Gastroesophageal sphincter (tissue), 4 donors: ENCODE data around the gene AVPR2. TPM values are rescaled to one million over a fixed set of nuclear protein-coding genes. Genes with fewer than 3 reads are reported as not detected.
A peak's percentile ranks its signal among the peaks of the same experiment; 100 is the strongest.

Experiments used
- ATAC-seq: fragments of 150-250 bp; one replicate; pipeline ENCODE4 v1.9.1; 2016; ENCODE audit warnings: mild to moderate bottlenecking, moderate library complexity
- H3K27ac ChIP-seq, 4 donors: fragments of 200-600 bp; sonication (generic) in 3 of 4; 1 replicate in 3 of 4; 2 replicates in 1 of 4; pipeline ENCODE4 v1.5.1; 2016 to 2019
- H3K27me3 ChIP-seq: fragments of 200-600 bp; sonication (generic); one replicate; pipeline ENCODE4 v1.5.1; 2019
- H3K36me3 ChIP-seq, 2 donors: fragments of 200-600 bp; sonication (generic); one replicate each; pipeline ENCODE4 v1.5.1; 2019; ENCODE audit warnings: control low read depth in 1 of 2
- H3K4me1 ChIP-seq, 3 donors: fragments of 200-600 bp; sonication (generic); 1 replicate in 2 of 3; 2 replicates in 1 of 3; pipeline ENCODE4 v1.5.1; 2016 to 2019; ENCODE audit warnings: control low read depth in 2 of 3
- H3K4me3 ChIP-seq, 2 donors: fragments of 200-600 bp; sonication (generic); one replicate each; pipeline ENCODE4 v1.5.1; 2019; ENCODE audit warnings: mild to moderate bottlenecking in 1 of 2, moderate library complexity in 1 of 2
- H3K9me3 ChIP-seq, 3 donors: fragments of 200-600 bp; sonication (generic); one replicate each; pipeline ENCODE4 v1.5.1; 2017 to 2019; ENCODE audit warnings: control low read depth in 2 of 3
- CTCF ChIP-seq, 4 experiments: fragments of 200-600 bp in 2 of 4; fragments of 450-650 bp in 2 of 4; sonication (generic) in 1 of 4; IDR thresholded peaks; one replicate each; pipeline ENCODE4 v1.5.1; 2017 to 2019; ENCODE audit warnings: antibody characterized with exemption in 4 of 4, mild to moderate bottlenecking in 2 of 4, moderate library complexity in 2 of 4
- EP300 ChIP-seq: sonication (generic); formaldehyde crosslinking; IDR thresholded peaks from one replicate; pipeline ENCODE4 v1.6.1; 2017; ENCODE audit warnings: antibody characterized with exemption, mild to moderate bottlenecking
- POLR2A ChIP-seq, 2 donors: fragments of 450-650 bp; IDR thresholded peaks; one replicate each; pipeline ENCODE4 v1.6.1; 2017; ENCODE audit warnings: antibody characterized with exemption in 2 of 2, mild to moderate bottlenecking in 2 of 2, moderate library complexity in 1 of 2
- POLR2AphosphoS5 ChIP-seq: sonication (generic); formaldehyde crosslinking; IDR thresholded peaks from one replicate; pipeline ENCODE4 v1.6.1; 2017; ENCODE audit warnings: antibody characterized with exemption
- WGBS, 2 donors: methylation state at CpG; one replicate each; pipeline ENCODE4 v1.1.5; 2018; ENCODE audit warnings: low coverage in 1 of 2; 5-methylcytosine and 5-hydroxymethylcytosine counted together
- total RNA-seq, 4 donors: library from RNA; depleted of rRNA; stranded (reverse); fragments of >200 nt; gene quantifications; one replicate each; pipeline ENCODE4 v1.1.0, GENCODE V29; 2016

AVPR2 gene
- total RNA-seq, 4 donors from 2014 or later: 0.81 to 7.9 (median 3.8) TPM

GRCh38 chrX:153953892-153954557 is 49.6 kb downstream of the AVPR2 start:
- H3K27ac ChIP-seq: peak overlapping the region; percentile 83 to 90 (median 88)
- H3K36me3 ChIP-seq: peaks cover 0 to 91% of the 10 kb centered on the region in 2 donors
- ATAC-seq: no peak
- 45% methylated on average over 7 of the region's 33 CpGs; no CpG with 5 or more reads in 1 of the 2 donors for WGBS, 2 donors
- H3K4me3 ChIP-seq: peak overlapping the region; percentile 23 to 44
- TF ChIP-seq CTCF (IDR thresholded peaks at IDR 0.05) (peak in 1 of 4 experiments; percentile 3), POLR2AphosphoS5 (no peak), POLR2A (IDR thresholded peaks at IDR 0.05) (no peak), EP300 (no peak)
- H3K4me1 ChIP-seq: peaks cover 0 to 63% (median 0%) of the 10 kb centered on the region in 3 donors
- H3K27me3 ChIP-seq: no peaks in the 10 kb centered on the region
- no peaks in the 10 kb centered on the region for H3K9me3 ChIP-seq

DNA sequence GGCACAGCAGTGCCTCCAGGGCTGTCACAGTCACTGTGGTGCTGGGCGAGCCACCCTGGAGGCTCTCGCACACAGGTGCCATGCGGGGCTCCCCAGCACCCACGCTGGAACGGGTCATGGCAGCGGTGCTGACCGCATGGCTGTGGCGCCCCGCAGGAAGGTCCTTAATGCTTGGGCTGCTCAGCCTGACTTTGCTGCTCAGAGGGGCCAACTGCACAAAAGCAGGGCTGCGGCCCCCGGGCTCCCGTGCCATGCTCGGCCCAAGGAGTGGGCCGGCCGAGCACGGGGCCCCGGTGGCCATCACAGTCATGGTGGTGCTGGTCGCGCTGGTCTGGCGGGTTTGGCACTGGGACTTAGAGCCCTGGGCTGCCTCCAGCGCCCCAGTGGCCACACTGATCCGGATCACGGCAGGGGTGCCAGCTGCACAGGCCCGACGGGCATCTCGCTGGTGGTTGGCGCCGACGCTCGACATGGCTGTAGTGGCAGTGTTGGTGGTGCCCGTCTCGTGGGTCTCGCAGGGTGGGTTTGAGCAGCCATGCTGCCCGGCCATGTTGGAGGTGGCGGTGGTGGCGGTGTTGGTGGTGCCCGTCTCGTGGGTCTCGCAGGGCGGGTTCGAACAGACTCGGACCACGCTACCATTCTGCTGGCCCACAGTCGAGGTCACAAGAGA is 50.2 kb downstream of the AVPR2 start:
- peak overlapping the region; percentile 83 to 90 (median 88) for H3K27ac ChIP-seq
- no CpG with 5 or more reads among the region's 44 CpGs for WGBS, 2 donors
- TF ChIP-seq CTCF (IDR thresholded peaks at IDR 0.05) (no peak), POLR2AphosphoS5 (no peak), POLR2A (IDR thresholded peaks at IDR 0.05) (no peak), EP300 (no peak)
- no peak for ATAC-seq
- H3K4me3 ChIP-seq: peak overlapping the region in 1 of 2 donors; percentile 44
- peaks cover 0 to 56% (median 0%) of the 10 kb centered on the region in 3 donors for H3K4me1 ChIP-seq
- peaks cover 0 to 91% of the 10 kb centered on the region in 2 donors for H3K36me3 ChIP-seq
- H3K9me3 ChIP-seq: no peaks in the 10 kb centered on the region
- no peaks in the 10 kb centered on the region for H3K27me3 ChIP-seq

GRCh38 chrX:153955228-153955732 is 50.8 kb downstream of the AVPR2 start:
- H3K36me3 ChIP-seq: peaks cover 0 to 91% of the 10 kb centered on the region in 2 donors

DNA sequence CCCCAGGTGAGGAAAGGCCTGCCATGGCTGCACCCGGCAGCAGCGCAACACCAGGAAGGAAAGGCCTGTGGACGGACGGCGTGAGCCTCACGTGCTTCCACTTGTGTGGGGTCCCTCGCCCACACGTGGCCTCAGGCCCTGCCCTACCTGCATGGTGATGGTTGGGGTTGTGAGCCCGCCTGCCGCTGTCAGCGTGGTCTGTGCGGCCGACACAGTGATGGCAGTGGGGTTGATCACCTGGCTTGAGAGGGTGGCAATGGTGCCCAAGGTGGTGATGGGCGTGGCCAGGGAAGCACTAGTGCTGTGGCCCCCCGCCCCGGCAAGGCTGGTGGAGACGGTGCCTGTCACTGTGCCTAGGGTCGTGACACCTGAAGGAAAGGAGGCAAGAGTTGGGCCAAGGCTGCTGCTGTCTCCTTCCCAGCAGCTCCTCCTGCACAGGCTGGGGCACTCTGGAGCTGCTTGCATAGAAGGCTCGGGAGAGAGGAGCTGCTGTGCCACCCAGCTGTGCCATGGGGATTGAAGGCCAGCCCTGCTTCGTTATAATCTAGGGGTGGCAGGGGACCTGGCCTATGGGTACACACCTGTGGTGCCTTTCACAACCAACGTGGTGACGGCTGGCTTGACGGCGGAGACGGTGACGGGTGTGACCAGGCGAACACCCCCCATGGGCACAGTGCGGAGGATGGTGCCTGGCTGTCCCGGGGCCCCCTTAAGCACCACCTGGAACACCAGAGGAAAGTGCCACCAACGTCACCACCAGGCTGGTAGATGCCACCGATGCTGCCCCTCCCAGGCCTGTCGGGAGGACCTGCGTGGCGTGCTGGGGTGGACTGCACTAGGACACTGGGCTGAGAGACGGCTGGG is 51.8 kb downstream of the AVPR2 start:
- Histone ChIP-seq H3K27me3 (no peaks in the 10 kb centered on the region), H3K27ac (peak overlapping the region in 3 of 4 donors; percentile 48 to 89 (median 86)), H3K36me3 (peaks cover 0 to 91% of the 10 kb centered on the region in 2 donors), H3K4me3 (no peak overlapping the region), H3K4me1 (peaks cover 0 to 40% (median 0%) of the 10 kb centered on the region in 3 donors), H3K9me3 (no peaks in the 10 kb centered on the region)
- TF ChIP-seq EP300 (no peak), CTCF (IDR thresholded peaks at IDR 0.05) (no peak), POLR2AphosphoS5 (no peak), POLR2A (IDR thresholded peaks at IDR 0.05) (no peak)
- ATAC-seq: no peak
- WGBS, 2 donors: no CpG with 5 or more reads among the region's 35 CpGs

More at GRCh38 chrX:153955228-153955732, 50.8 kb downstream of the AVPR2 start:
- ATAC-seq: no peak
- Histone ChIP-seq H3K4me1 (peaks cover 0 to 50% (median 0%) of the 10 kb centered on the region in 3 donors), H3K9me3 (no peaks in the 10 kb centered on the region), H3K27me3 (no peaks in the 10 kb centered on the region), H3K4me3 (no peak overlapping the region), H3K27ac (peak overlapping the region in 3 of 4 donors; percentile 48 to 89 (median 86))
- WGBS, 2 donors: no CpG with 5 or more reads among the region's 12 CpGs
- TF ChIP-seq POLR2A (IDR thresholded peaks at IDR 0.05) (no peak), EP300 (no peak), POLR2AphosphoS5 (no peak), CTCF (IDR thresholded peaks at IDR 0.05) (no peak)

Other genes starting within 250 kb of the AVPR2 start
- 10 to 100 TPM; 14.4 to 55.9 (median 30.1) TPM for gene PNCK, start 230.9 kb upstream of the AVPR2 start, total RNA-seq
- gene SLC6A8, start 216.7 kb upstream of the AVPR2 start, total RNA-seq: 10 to 100 TPM; 25.3 to 86.6 (median 37.9) TPM
- gene BCAP31, start 180.3 kb upstream of the AVPR2 start, total RNA-seq: 100 to 1,000 TPM in 2 of 4 donors, 10 to 100 TPM in 2; 76.1 to 125 (median 104) TPM
- gene ABCD1, start 179.8 kb upstream of the AVPR2 start, total RNA-seq: 10 to 100 TPM; 14.4 to 38.8 (median 22.0) TPM
- 10 to 100 TPM in 3 of 4 donors, 1 to 10 TPM in 1; 9.2 to 19.2 (median 16.8) TPM for gene PLXNB3, start 140.4 kb upstream of the AVPR2 start, total RNA-seq
- gene SRPK3, start 123.6 kb upstream of the AVPR2 start, total RNA-seq: 1 to 10 TPM in 3 of 4 donors, not detected in 1; 3.0 to 4.7 (median 4.4) TPM
- 100 to 1,000 TPM in 1 of 4 donors, 10 to 100 TPM in 3; 55.5 to 104 (median 59.7) TPM for gene IDH3G, start 110.3 kb upstream of the AVPR2 start, total RNA-seq
- gene SSR4, start 110.0 kb upstream of the AVPR2 start, total RNA-seq: 100 to 1,000 TPM in 2 of 4 donors, 10 to 100 TPM in 2; 75.8 to 126 (median 110) TPM
- 10 to 100 TPM; 10.6 to 48.5 (median 26.4) TPM for gene PDZD4, start 74.1 kb upstream of the AVPR2 start, total RNA-seq
- 10 to 100 TPM; 16.2 to 53.3 (median 26.7) TPM for gene L1CAM, start 18.5 kb upstream of the AVPR2 start, total RNA-seq
- 10 to 100 TPM; 10.9 to 26.0 (median 18.1) TPM for gene ARHGAP4, start 21.6 kb downstream of the AVPR2 start, total RNA-seq
- 100 to 1,000 TPM in 1 of 4 donors, 10 to 100 TPM in 3; 68.3 to 103 (median 89.2) TPM for gene NAA10, start 30.4 kb downstream of the AVPR2 start, total RNA-seq
- 10 to 100 TPM in 3 of 4 donors, 1 to 10 TPM in 1; 8.1 to 15.0 (median 12.5) TPM for gene RENBP, start 40.0 kb downstream of the AVPR2 start, total RNA-seq
- gene HCFC1, start 67.1 kb downstream of the AVPR2 start, total RNA-seq: 10 to 100 TPM; 32.9 to 94.4 (median 43.1) TPM
- 1 to 10 TPM; 1.5 to 9.5 (median 5.4) TPM for gene TMEM187, start 68.1 kb downstream of the AVPR2 start, total RNA-seq
- gene IRAK1, start 115.2 kb downstream of the AVPR2 start, total RNA-seq: 10 to 100 TPM; 33.0 to 84.7 (median 41.6) TPM
- gene MECP2, start 193.0 kb downstream of the AVPR2 start, total RNA-seq: 10 to 100 TPM; 65.1 to 87.8 (median 82.5) TPM
- gene OPN1LW, start 239.6 kb downstream of the AVPR2 start, total RNA-seq: not detected